Activated CD4-positive, alpha-beta memory T cell treated with anti-CD3 and anti-CD28 coated beads, Interleukin-2, amount 10 ng/mL, durations not matched to agents 7 days and 5 days (primary cell): ENCODE data around the gene KCNJ3. TPM values are rescaled to one million over a fixed set of nuclear protein-coding genes. Genes with fewer than 3 reads are reported as not detected.
"Not testable (repeated sequence)": the region's sequence is repeated elsewhere in the genome, so short reads cannot be mapped to it uniquely, and the experiment has no call there.

ENCODE experiments used
- CTCF ChIA-PET: fragments of 350-600 bp; sonication (Branson Sonifier 250); formaldehyde crosslinking; loops from one replicate; lab custom pipeline; 2021; ENCODE audit warnings: antibody characterized with exemption, inconsistent platforms; lab: Charles Lee
- POLR2A ChIA-PET: fragments of 350-600 bp; sonication (Branson Sonifier 250); formaldehyde crosslinking; loops from one replicate; lab custom pipeline; 2021; ENCODE audit warnings: antibody characterized with exemption; lab: Charles Lee
- DNase-seq: peaks from one replicate; pipeline ENCODE4 v3.0.0-alpha.2; 2020
- H3K27ac Mint-ChIP-seq: one replicate; pipeline ENCODE4 v1.8.0; 2021; ENCODE audit warnings: mild to moderate bottlenecking, mixed read lengths
- H3K27me3 Mint-ChIP-seq: one replicate; pipeline ENCODE4 v1.8.0; 2021; ENCODE audit warnings: mixed read lengths
- H3K36me3 Mint-ChIP-seq: one replicate; pipeline ENCODE4 v1.8.0; 2021; ENCODE audit warnings: low read depth, mixed read lengths
- H3K4me1 Mint-ChIP-seq: one replicate; pipeline ENCODE4 v1.8.0; 2021; ENCODE audit warnings: mixed read lengths
- H3K4me3 Mint-ChIP-seq: one replicate; pipeline ENCODE4 v1.8.0; 2021; ENCODE audit warnings: mild to moderate bottlenecking, mixed read lengths
- H3K9me3 Mint-ChIP-seq: one replicate; pipeline ENCODE4 v1.8.0; 2021; ENCODE audit warnings: mixed read lengths
- total RNA-seq, 2 experiments: library from RNA; stranded (reverse); gene quantifications; one replicate each; pipeline ENCODE4 v1.2.3, GENCODE V29; 2021

The KCNJ3 gene
- total RNA-seq, 2 experiments from 2014 or later: not detected

GRCh38 chr2:154827286-154827685, 128.8 kb downstream of the KCNJ3 start:
- ChIA-PET CTCF (no interaction called here), POLR2A (no interaction called here)
- no peaks in the 10 kb centered on the region for H3K36me3 Mint-ChIP-seq
- no peaks in the 10 kb centered on the region for H3K27me3 Mint-ChIP-seq
- H3K9me3 Mint-ChIP-seq: no peaks in the 10 kb centered on the region
- no peak for DNase-seq
- H3K4me1 Mint-ChIP-seq: no peaks in the 10 kb centered on the region
- H3K4me3 Mint-ChIP-seq: no peak overlapping the region
- no peak overlapping the region for H3K27ac Mint-ChIP-seq

GRCh38 chr2:154832711-154833110, 134.2 kb downstream of the KCNJ3 start:
- H3K4me1 Mint-ChIP-seq: no peaks in the 10 kb centered on the region
- H3K36me3 Mint-ChIP-seq: no peaks in the 10 kb centered on the region
- POLR2A ChIA-PET: no interaction called here
- no peak for DNase-seq
- no peaks in the 10 kb centered on the region for H3K27me3 Mint-ChIP-seq
- no peak overlapping the region for H3K27ac Mint-ChIP-seq
- CTCF ChIA-PET: no interaction called here
- no peaks in the 10 kb centered on the region for H3K9me3 Mint-ChIP-seq
- no peak overlapping the region for H3K4me3 Mint-ChIP-seq

- H3K4me1 Mint-ChIP-seq: no peaks in the 10 kb centered on the region
- POLR2A ChIA-PET: no interaction called here
Measured at GRCh38 chr2:154836632-154837031, 138.1 kb downstream of the KCNJ3 start.

GRCh38 chr2:154837035-154837434, 138.5 kb downstream of the KCNJ3 start:
- Mint-ChIP-seq H3K4me1 (no peaks in the 10 kb centered on the region), H3K9me3 (peaks cover under 1% of the 10 kb centered on the region), H3K4me3 (no peak overlapping the region), H3K36me3 (no peaks in the 10 kb centered on the region), H3K27me3 (no peaks in the 10 kb centered on the region), H3K27ac (no peak overlapping the region)
- ChIA-PET CTCF (no interaction called here), POLR2A (no interaction called here)
- no peak for DNase-seq

More at GRCh38 chr2:154836632-154837031, 138.1 kb downstream of the KCNJ3 start:
- Mint-ChIP-seq H3K36me3 (no peaks in the 10 kb centered on the region), H3K9me3 (no peaks in the 10 kb centered on the region), H3K27me3 (no peaks in the 10 kb centered on the region), H3K27ac (no peak overlapping the region), H3K4me3 (no peak overlapping the region)
- no peak for DNase-seq
- CTCF ChIA-PET: no interaction called here

GRCh38 chr2:154844513-154844912, 146.0 kb downstream of the KCNJ3 start:
- H3K36me3 Mint-ChIP-seq: no peaks in the 10 kb centered on the region
- H3K4me3 Mint-ChIP-seq: no peak overlapping the region
- DNase-seq: no peak
- CTCF ChIA-PET: no interaction called here
- POLR2A ChIA-PET: no interaction called here
- H3K27ac Mint-ChIP-seq: no peak overlapping the region
- H3K4me1 Mint-ChIP-seq: no peaks in the 10 kb centered on the region
- H3K9me3 Mint-ChIP-seq: peaks cover 3% of the 10 kb centered on the region
- H3K27me3 Mint-ChIP-seq: no peaks in the 10 kb centered on the region

- H3K4me1 Mint-ChIP-seq: no peaks in the 10 kb centered on the region
- H3K27me3 Mint-ChIP-seq: no peaks in the 10 kb centered on the region
- ChIA-PET POLR2A (no interaction called here), CTCF (no interaction called here)
- peaks cover 3% of the 10 kb centered on the region for H3K9me3 Mint-ChIP-seq
- no peak for DNase-seq
- H3K36me3 Mint-ChIP-seq: no peaks in the 10 kb centered on the region
- no peak overlapping the region for H3K4me3 Mint-ChIP-seq
- H3K27ac Mint-ChIP-seq: no peak overlapping the region
Measured at GRCh38 chr2:154846842-154847241, 148.3 kb downstream of the KCNJ3 start.

- ChIA-PET POLR2A (no interaction called here), CTCF (no interaction called here)
- no peak overlapping the region for H3K4me3 Mint-ChIP-seq
- no peaks in the 10 kb centered on the region for H3K36me3 Mint-ChIP-seq
- DNase-seq: no peak
- no peak overlapping the region for H3K27ac Mint-ChIP-seq
- no peaks in the 10 kb centered on the region for H3K27me3 Mint-ChIP-seq
- no peaks in the 10 kb centered on the region for H3K4me1 Mint-ChIP-seq
- H3K9me3 Mint-ChIP-seq: no peaks in the 10 kb centered on the region
Measured at GRCh38 chr2:154849482-154849881, 151.0 kb downstream of the KCNJ3 start.

- Mint-ChIP-seq H3K27ac (no peak overlapping the region), H3K9me3 (no peaks in the 10 kb centered on the region), H3K4me3 (no peak overlapping the region), H3K27me3 (no peaks in the 10 kb centered on the region), H3K36me3 (no peaks in the 10 kb centered on the region), H3K4me1 (no peaks in the 10 kb centered on the region)
- no peak for DNase-seq
- CTCF ChIA-PET: no interaction called here
- POLR2A ChIA-PET: no interaction called here
Measured at GRCh38 chr2:154850532-154850931, 152.0 kb downstream of the KCNJ3 start.

- no peak for DNase-seq
- H3K27me3 Mint-ChIP-seq: no peaks in the 10 kb centered on the region
- ChIA-PET CTCF (no interaction called here), POLR2A (no interaction called here)
- no peak overlapping the region for H3K4me3 Mint-ChIP-seq
- no peak overlapping the region for H3K27ac Mint-ChIP-seq
- H3K4me1 Mint-ChIP-seq: no peaks in the 10 kb centered on the region
- no peaks in the 10 kb centered on the region for H3K36me3 Mint-ChIP-seq
- no peaks in the 10 kb centered on the region for H3K9me3 Mint-ChIP-seq
Measured at GRCh38 chr2:154855138-154855537, 156.6 kb downstream of the KCNJ3 start.

- H3K36me3 Mint-ChIP-seq, DNase-seq, H3K9me3 Mint-ChIP-seq, H3K4me3 Mint-ChIP-seq, CTCF ChIA-PET, POLR2A ChIA-PET, H3K27ac Mint-ChIP-seq, H3K4me1 Mint-ChIP-seq, H3K27me3 Mint-ChIP-seq: not testable (repeated sequence)
Measured at GRCh38 chr2:154867151-154867550, 168.7 kb downstream of the KCNJ3 start.

GRCh38 chr2:154875999-154876398, 177.5 kb downstream of the KCNJ3 start:
- POLR2A ChIA-PET: no interaction called here
- Mint-ChIP-seq H3K9me3 (no peaks in the 10 kb centered on the region), H3K27ac (no peak overlapping the region), H3K27me3 (no peaks in the 10 kb centered on the region), H3K4me1 (no peaks in the 10 kb centered on the region), H3K36me3 (no peaks in the 10 kb centered on the region), H3K4me3 (no peak overlapping the region)
- CTCF ChIA-PET: no interaction called here
- DNase-seq: no peak

- ChIA-PET POLR2A (no interaction called here), CTCF (no interaction called here)
- no peak overlapping the region for H3K4me3 Mint-ChIP-seq
- no peaks in the 10 kb centered on the region for H3K36me3 Mint-ChIP-seq
- no peaks in the 10 kb centered on the region for H3K4me1 Mint-ChIP-seq
- no peak overlapping the region for H3K27ac Mint-ChIP-seq
- no peak for DNase-seq
- no peaks in the 10 kb centered on the region for H3K27me3 Mint-ChIP-seq
- H3K9me3 Mint-ChIP-seq: peaks cover 7% of the 10 kb centered on the region
Measured at GRCh38 chr2:154882725-154883124, 184.2 kb downstream of the KCNJ3 start.

- no peak for DNase-seq
- peaks cover 9% of the 10 kb centered on the region for H3K9me3 Mint-ChIP-seq
- ChIA-PET POLR2A (no interaction called here), CTCF (no interaction called here)
- H3K36me3 Mint-ChIP-seq: no peaks in the 10 kb centered on the region
- no peaks in the 10 kb centered on the region for H3K27me3 Mint-ChIP-seq
- H3K27ac Mint-ChIP-seq: no peak overlapping the region
- no peaks in the 10 kb centered on the region for H3K4me1 Mint-ChIP-seq
- no peak overlapping the region for H3K4me3 Mint-ChIP-seq
Measured at GRCh38 chr2:154886316-154886715, 187.8 kb downstream of the KCNJ3 start.

GRCh38 chr2:154898269-154898668, 199.8 kb downstream of the KCNJ3 start:
- no peak overlapping the region for H3K27ac Mint-ChIP-seq
- H3K36me3 Mint-ChIP-seq: no peaks in the 10 kb centered on the region
- H3K27me3 Mint-ChIP-seq: no peaks in the 10 kb centered on the region
- ChIA-PET POLR2A (no interaction called here), CTCF (no interaction called here)
- H3K9me3 Mint-ChIP-seq: peaks cover 9% of the 10 kb centered on the region
- H3K4me3 Mint-ChIP-seq: no peak overlapping the region
- DNase-seq: no peak
- no peaks in the 10 kb centered on the region for H3K4me1 Mint-ChIP-seq

GRCh38 chr2:154901063-154901462, 202.6 kb downstream of the KCNJ3 start:
- Mint-ChIP-seq H3K27ac (no peak overlapping the region), H3K27me3 (no peaks in the 10 kb centered on the region), H3K36me3 (no peaks in the 10 kb centered on the region), H3K4me3 (no peak overlapping the region), H3K4me1 (no peaks in the 10 kb centered on the region), H3K9me3 (peaks cover 7% of the 10 kb centered on the region)
- ChIA-PET POLR2A (no interaction called here), CTCF (no interaction called here)
- DNase-seq: no peak
